Measurements from ENCODE around the gene SS18L1.

- TF ChIP-seq CTCF (IDR thresholded peaks at IDR 0.05) (no peak), POLR2A (IDR thresholded peaks at IDR 0.05) (no peak)
Observed at GRCh38 chr20:62104234-62104789, 39.3 kb upstream of the SS18L1 start.
